ENCODE measurements around the gene FHL2. TPM values are rescaled to one million over a fixed set of nuclear protein-coding genes. Genes with fewer than 3 reads are reported as not detected.

Gene FHL2
- total and polyA plus RNA-seq, 2 donors (not counting 3 experiments of a cell fraction or from before 2014, with no cell fraction given) = 197 to 491 TPM

GRCh38 chr2:105328281-105329196 is 70.3 kb downstream of the FHL2 start:
- H4K20me1 ChIP-seq (replicated peaks; ENCODE audit: control insufficient read depth, extremely low read depth, insufficient read depth, low read length) = no peaks in the 10 kb centered on the region
- H2AFZ ChIP-seq (ENCODE audit: low read depth, low read length) = no peak overlapping the region
- H3K27me3 ChIP-seq (ENCODE audit: control insufficient read depth in 2 of 2, insufficient read depth in 2 of 2, low read length in 2 of 2) = no peaks in the 10 kb centered on the region
- H3K4me1 ChIP-seq (ENCODE audit: control insufficient read depth, extremely low read depth, insufficient read depth, low read length) = peaks cover 51% of the 10 kb centered on the region
- peak overlapping the region; percentile 76 for H3K9ac ChIP-seq (replicated peaks; ENCODE audit: extremely low read depth, insufficient read depth, low read length)
- H3K9me1 ChIP-seq (replicated peaks; ENCODE audit: control insufficient read depth, extremely low read depth, insufficient read depth, low read length) = no peaks in the 10 kb centered on the region
- BruUV-seq (replicated peaks) = TSS peak; percentile 24
- ChIA-PET POLR2A (interaction anchor here (0.6 to 1.5 kb wide), 4 partner anchors 9 to 74 kb away, joined by 3 to 6 read pairs (median 3); partner anchors contain the start of gene C2orf49), CTCF (interaction anchor here (0.9 to 3.8 kb wide), 6 partner anchors 8 to 192 kb away, joined by 4 to 13 read pairs (median 6); partner anchors contain the start of gene C2orf49)
- H3K36me3 ChIP-seq (ENCODE audit: control insufficient read depth in 2 of 2, extremely low read depth in 1 of 2, insufficient read depth in 2 of 2, low read length in 2 of 2) = no peaks in the 10 kb centered on the region
- intact Hi-C loops (cut with micrococcal nuclease) = loop anchor here (1.0 to 10.0 kb wide), 2 partner anchors 9 to 866 kb away; partner anchors contain the start of genes C2orf49 and UXS1
- peak overlapping the region in 2 of 3 experiments; percentile 37 to 84 for H3K4me3 ChIP-seq (replicated peaks in 1 of 3; ENCODE audit: insufficient read depth in 1 of 3, low read depth in 1 of 3, low read length in 3 of 3)
- FAIRE-seq = peak; percentile 97
- H3K9me3 ChIP-seq (replicated peaks; ENCODE audit: control insufficient read depth, insufficient read depth, low read length) = no peaks in the 10 kb centered on the region
- TF ChIP-seq MYC (IDR thresholded peaks at IDR 0.05; ENCODE audit: low read depth, low read length) (no peak), POLR2AphosphoS5 (IDR thresholded peaks at IDR 0.05; ENCODE audit: insufficient read depth, low read depth, low read length) (peak; percentile 57), MAX (IDR thresholded peaks at IDR 0.05; ENCODE audit: insufficient read depth, insufficient read length) (no peak), FOS (IDR thresholded peaks at IDR 0.05; ENCODE audit: borderline replicate concordance, insufficient read depth, low read length) (no peak), GATA2 (IDR thresholded peaks at IDR 0.05; ENCODE audit: insufficient read depth, insufficient read length, low read depth, low read length) (no peak), CTCF (IDR thresholded peaks at IDR 0.05; ENCODE audit: extremely low read depth in 1 of 2, insufficient read depth in 1 of 2, low read depth in 1 of 2, low read length in 2 of 2) (no peak)
- peaks cover 40% of the 10 kb centered on the region for H3K79me2 ChIP-seq (ENCODE audit: control insufficient read depth, insufficient read depth, low read length)
- peak overlapping the region; percentile 31 for H3K4me2 ChIP-seq (ENCODE audit: insufficient read depth, low read length)
- dilution Hi-C loops (cut with MboI; ENCODE audit: extremely low pct_ligation_motif_present, low sequenced_read_pairs) = no loop called here
- DNase-seq (ENCODE audit: low read depth, low spot score) = peak; percentile 90
- peak overlapping the region; percentile 73 for H3K27ac ChIP-seq (ENCODE audit: insufficient read depth, low read depth, low read length)

All from endothelial cell of umbilical vein (primary cell).